Vagina (tissue), 2 donors: ENCODE measurements around the gene FAAH2.

Experiments used
- CTCF ChIP-seq, 3 experiments: fragments of 450-650 bp in 2 of 3; fragments of 200-600 bp in 1 of 3; sonication (generic) in 1 of 3; IDR thresholded peaks; one replicate each; pipeline ENCODE4 v1.5.1; 2017 to 2019; ENCODE audit warnings: antibody characterized with exemption in 3 of 3, mild to moderate bottlenecking in 2 of 3, moderate library complexity in 2 of 3
- POLR2AphosphoS5 ChIP-seq, 2 donors: sonication (generic); formaldehyde crosslinking; IDR thresholded peaks; one replicate each; pipeline ENCODE4 v1.9.0; 2017; ENCODE audit warnings: antibody characterized with exemption in 2 of 2, mild to moderate bottlenecking in 2 of 2, low read depth in 1 of 2; ENCODE audit not compliant: insufficient read depth in 1 of 2

- TF ChIP-seq CTCF (IDR thresholded peaks at IDR 0.05) (no peak), POLR2AphosphoS5 (IDR thresholded peaks at IDR 0.05; ENCODE audit: insufficient read depth in 1 of 2, low read depth in 1 of 2) (no peak)
These were observed 93.7 kb downstream of the FAAH2 start for GRCh38 chrX:57380026-57380796.
